ENCODE data around the gene HINT1.

The HINT1 gene

GRCh38 chr5:131170540-131171275, 5.7 kb upstream of the HINT1 start, which contains the start of gene LYRM7:
Gene LYRM7 (plus strand): TSS chr5:131170944. CDS start chr5:131171021, 77 bp downstream.
- H3K4me1 ChIP-seq: peaks cover 0 to 17% (median 8%) of the 10 kb centered on the region in 4 donors

GRCh38 chr5:131169810-131170539, 4.9 kb upstream of the HINT1 start:
- Histone ChIP-seq H3K36me3 (no peaks in the 10 kb centered on the region), H3K4me3 (peak overlapping the region; percentile 56 to 65), H3K4me1 (peaks cover 0 to 17% (median 8%) of the 10 kb centered on the region in 4 donors), H3K27ac (peak overlapping the region; percentile 60 to 75), H3K27me3 (no peaks in the 10 kb centered on the region), H3K9me3 (no peaks in the 10 kb centered on the region)
- DNase-seq: no peak
- intact Hi-C loops (cut with DNase I; ENCODE audit: low total_unique reads): loop anchor here (5.0 to 10.0 kb wide), 3 partner anchors 92 to 1265 kb away; partner anchors contain the start of genes CDC42SE2 and CHSY3
- TF ChIP-seq CTCF (IDR thresholded peaks at IDR 0.05): no peak

More at GRCh38 chr5:131170540-131171275, 5.7 kb upstream of the HINT1 start, which contains the start of gene LYRM7:
- H3K36me3 ChIP-seq: no peaks in the 10 kb centered on the region
- H3K9me3 ChIP-seq: no peaks in the 10 kb centered on the region
- H3K4me3 ChIP-seq: peak within 1 kb of the TSS; percentile 56 to 65
- intact Hi-C loops (cut with DNase I; ENCODE audit: low total_unique reads): loop anchor here (5.0 kb wide), 1 partner anchor 92 kb away; the partner anchor contains the start of gene CDC42SE2
- peak within 1 kb of the TSS; percentile 67 to 75 for H3K27ac ChIP-seq
- H3K27me3 ChIP-seq: no peaks in the 10 kb centered on the region
- DNase-seq: peak; percentile 97 to 99
- no peak for TF ChIP-seq CTCF (IDR thresholded peaks at IDR 0.05)

- no peak overlapping the region for H3K27ac ChIP-seq
- H3K9me3 ChIP-seq: no peaks in the 10 kb centered on the region
- H3K36me3 ChIP-seq: peaks cover 0 to 1% (median 0%) of the 10 kb centered on the region in 3 donors
- intact Hi-C loops (cut with DNase I; ENCODE audit: low total_unique reads): loop anchor here (10.0 kb wide), 2 partner anchors 247 to 1263 kb away; partner anchors contain the start of gene CHSY3
- no peak for DNase-seq
- TF ChIP-seq CTCF (IDR thresholded peaks at IDR 0.05): no peak
- no peak overlapping the region for H3K4me3 ChIP-seq
- H3K4me1 ChIP-seq: peaks cover 0 to 32% (median 14%) of the 10 kb centered on the region in 4 donors
- no peaks in the 10 kb centered on the region for H3K27me3 ChIP-seq
These were observed 2.6 kb upstream of the HINT1 start for GRCh38 chr5:131167615-131168014.

- peak; percentile 59 to 75 for DNase-seq
- Histone ChIP-seq H3K4me3 (peak overlapping the region; percentile 68 to 75), H3K4me1 (peaks cover 0 to 17% (median 7%) of the 10 kb centered on the region in 4 donors), H3K27ac (peak overlapping the region; percentile 87 to 93), H3K36me3 (peaks cover 20 to 32% (median 28%) of the 10 kb centered on the region in 3 donors), H3K9me3 (no peaks in the 10 kb centered on the region), H3K27me3 (no peaks in the 10 kb centered on the region)
- TF ChIP-seq CTCF (IDR thresholded peaks at IDR 0.05): no peak
- intact Hi-C loops (cut with DNase I; ENCODE audit: low total_unique reads): loop anchor here (10.0 kb wide), 2 partner anchors 250 to 1260 kb away; partner anchors contain the start of gene CHSY3
These were observed 601 bp downstream of the HINT1 start for GRCh38 chr5:131164191-131165118.

All from tibial artery (tissue), 4 donors.